Liver (tissue), 3 donors: ENCODE results near the gene UNC5A.

Experiments
- CTCF ChIP-seq: fragments of 150-350 bp; IDR thresholded peaks from 2 replicates; pipeline ENCODE4 v1.5.1; 2017; ENCODE audit warnings: improper control_type of control experiment, low read depth, low read length; ENCODE audit not compliant: missing input control
- SP1 ChIP-seq: IDR thresholded peaks from 2 replicates; pipeline ENCODE4 v1.6.1; 2018; ENCODE audit warnings: antibody characterized with exemption, mild to moderate bottlenecking
- donor health status: healthy.
- donor health status: healthy.

DNA sequence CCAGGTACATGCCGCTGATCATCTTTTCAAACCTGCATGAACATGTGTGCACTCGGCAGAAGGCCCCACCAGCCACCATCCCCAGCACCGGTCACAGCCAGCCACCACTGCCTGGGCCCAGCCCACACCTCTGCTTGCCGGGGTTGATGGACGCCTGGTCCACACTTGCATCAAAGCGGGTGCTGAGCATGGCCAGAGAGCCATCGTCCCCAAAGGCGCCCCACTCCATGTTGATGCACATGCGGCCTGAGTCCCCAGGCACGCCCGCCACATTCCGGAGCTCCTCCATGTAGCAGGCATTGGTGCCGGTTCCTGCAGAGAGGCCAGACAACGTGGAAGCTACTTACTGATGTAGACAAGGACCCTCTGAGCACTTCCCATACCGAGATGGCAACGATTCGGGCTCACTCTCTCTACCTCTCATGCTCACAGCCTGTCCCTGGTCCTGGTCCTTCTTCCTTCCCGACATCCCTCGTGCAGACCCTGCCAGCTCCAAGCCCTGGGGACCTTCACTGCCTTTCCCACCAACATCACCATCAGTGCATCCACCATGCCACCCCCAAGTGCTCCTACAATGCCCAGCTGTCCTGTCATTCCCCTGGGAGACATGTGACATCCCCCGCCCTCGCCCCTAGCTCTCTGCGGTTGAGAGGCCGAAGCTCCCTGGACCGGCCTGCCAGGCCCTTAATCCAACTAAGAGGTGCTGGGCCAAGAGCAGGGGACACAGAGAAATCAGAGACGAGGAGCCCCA is 71.6 kb downstream of the UNC5A start:
- no peak for TF ChIP-seq SP1
- TF ChIP-seq CTCF, result no peak
